GM12801 (cell line): Measurements from ENCODE around the gene IQUB.

Experiments
- TF ChIP-seq, protein P1 (sequence below): IDR thresholded peaks from one replicate; pipeline ENCODE4 v1.5.1; 2011; ENCODE audit warnings: control low read depth; ENCODE audit not compliant: insufficient read length; ENCODE audit errors: extremely low read depth

IQUB gene

DNA sequence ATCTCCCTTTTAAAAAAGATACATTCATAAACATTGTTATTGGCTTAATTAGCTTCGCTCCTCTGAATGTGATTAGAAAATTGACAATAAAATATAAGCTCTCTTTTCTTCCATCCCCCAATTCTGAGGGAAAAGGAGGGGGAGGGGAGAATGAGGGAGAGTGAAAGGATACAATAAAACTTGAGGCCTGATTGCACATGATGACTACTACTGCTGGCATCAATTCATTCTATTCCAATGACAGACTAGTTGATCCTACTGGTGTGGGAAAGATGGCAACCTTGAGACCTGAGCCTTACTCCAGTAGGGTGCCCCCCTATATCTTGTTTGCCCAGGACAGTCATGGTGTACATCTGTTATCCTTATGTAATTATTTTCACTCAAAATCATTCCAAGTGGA lies 4.5 kb upstream of the IQUB start:
- TF ChIP-seq, protein P1, sequence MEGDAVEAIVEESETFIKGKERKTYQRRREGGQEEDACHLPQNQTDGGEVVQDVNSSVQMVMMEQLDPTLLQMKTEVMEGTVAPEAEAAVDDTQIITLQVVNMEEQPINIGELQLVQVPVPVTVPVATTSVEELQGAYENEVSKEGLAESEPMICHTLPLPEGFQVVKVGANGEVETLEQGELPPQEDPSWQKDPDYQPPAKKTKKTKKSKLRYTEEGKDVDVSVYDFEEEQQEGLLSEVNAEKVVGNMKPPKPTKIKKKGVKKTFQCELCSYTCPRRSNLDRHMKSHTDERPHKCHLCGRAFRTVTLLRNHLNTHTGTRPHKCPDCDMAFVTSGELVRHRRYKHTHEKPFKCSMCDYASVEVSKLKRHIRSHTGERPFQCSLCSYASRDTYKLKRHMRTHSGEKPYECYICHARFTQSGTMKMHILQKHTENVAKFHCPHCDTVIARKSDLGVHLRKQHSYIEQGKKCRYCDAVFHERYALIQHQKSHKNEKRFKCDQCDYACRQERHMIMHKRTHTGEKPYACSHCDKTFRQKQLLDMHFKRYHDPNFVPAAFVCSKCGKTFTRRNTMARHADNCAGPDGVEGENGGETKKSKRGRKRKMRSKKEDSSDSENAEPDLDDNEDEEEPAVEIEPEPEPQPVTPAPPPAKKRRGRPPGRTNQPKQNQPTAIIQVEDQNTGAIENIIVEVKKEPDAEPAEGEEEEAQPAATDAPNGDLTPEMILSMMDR, result no peak

DNA sequence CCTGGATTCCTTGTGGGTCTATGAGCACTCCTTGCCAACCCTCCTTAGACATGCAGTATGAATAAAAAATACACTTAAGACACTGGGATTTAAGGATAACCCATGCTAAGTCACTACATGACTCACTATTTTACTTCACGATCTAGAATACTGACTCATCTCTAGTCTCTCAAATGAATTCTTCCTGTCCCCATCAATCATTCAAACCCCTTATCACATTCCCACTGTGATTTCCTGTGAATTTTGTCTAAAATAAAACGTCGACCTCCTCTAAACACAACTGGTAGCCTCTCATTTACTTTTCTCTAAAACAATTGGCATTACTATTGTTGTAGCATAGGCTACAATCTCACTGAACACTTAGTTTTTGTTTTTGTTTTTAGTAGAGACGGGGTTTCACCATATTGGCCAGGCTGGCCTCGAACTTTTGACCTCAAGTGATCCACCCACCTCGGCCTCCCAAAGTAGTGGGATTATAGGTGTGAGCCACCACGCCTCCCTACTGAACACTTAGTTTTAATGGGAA lies 3.9 kb upstream of the IQUB start:
- TF ChIP-seq, protein P1, result no peak

DNA sequence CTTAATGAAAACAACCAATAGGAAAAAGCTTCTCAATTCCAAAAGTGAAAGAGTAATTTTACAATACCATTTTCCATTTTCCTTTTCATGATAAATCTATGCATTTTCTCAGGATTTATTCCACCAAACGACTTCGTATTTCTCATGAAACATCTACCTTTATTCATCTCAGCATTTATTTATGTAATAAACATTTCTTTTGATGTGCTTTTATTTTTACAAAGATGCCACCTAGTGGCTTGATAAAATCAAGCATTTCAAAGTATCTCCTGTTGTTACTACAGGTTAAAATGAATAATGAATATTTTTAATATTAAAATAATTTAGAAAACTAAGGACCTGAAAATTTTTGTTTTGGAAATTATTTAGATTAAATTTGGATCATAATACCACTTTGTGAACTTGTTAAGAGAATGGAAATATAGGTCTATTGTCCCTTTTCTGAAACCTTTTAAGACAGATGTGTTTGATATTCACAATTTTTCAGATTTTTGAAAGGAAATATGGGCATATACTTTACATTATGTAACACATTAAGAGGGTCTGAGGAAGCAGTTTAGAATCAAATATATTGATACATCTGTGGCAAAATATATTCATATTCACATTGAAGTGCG lies 2.7 kb upstream of the IQUB start:
- TF ChIP-seq, protein P1, result no peak

DNA sequence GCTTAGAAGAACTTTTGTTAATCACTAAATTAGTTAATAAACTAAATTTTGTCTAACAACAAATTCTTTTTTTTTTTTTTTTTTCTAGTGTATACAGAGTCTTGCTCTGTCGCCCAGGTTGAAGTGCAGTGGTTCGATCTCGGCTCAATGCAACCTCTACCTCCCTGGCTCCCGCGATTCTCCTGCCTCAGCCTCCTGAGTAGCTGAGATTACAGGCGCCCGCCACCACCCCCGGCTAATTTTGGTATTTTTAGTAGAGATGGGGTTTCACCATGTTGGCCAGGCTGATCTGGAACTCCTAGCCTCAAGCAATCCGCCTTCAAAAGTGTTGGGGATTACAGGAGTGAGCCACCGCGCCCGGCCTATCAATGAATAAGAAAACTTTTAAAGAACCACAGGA lies 1.1 kb upstream of the IQUB start:
- TF ChIP-seq, protein P1, result no peak

DNA sequence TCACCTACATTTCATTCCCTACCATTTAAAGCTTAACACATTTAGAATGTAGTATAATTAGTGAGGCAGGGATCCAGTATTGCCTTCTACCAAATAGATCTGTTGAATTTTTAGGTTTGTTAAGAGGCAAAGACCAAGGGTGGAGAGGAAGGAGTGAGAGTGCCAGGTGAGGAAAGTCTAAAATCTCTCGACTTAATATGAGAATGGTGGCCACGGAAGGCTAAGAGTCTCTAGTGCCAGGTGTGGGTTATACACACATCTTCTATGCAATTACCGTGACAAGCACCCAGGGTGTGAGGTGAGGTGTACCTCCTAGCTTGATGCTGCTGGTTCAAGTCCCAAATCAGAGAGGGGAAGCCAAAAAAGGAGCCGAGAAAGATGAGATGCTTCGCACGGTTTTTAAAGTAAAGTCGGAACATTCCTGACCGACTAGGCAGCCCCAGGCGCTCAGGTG lies 439 bp downstream of the IQUB start:
- TF ChIP-seq, protein P1, result no peak

DNA sequence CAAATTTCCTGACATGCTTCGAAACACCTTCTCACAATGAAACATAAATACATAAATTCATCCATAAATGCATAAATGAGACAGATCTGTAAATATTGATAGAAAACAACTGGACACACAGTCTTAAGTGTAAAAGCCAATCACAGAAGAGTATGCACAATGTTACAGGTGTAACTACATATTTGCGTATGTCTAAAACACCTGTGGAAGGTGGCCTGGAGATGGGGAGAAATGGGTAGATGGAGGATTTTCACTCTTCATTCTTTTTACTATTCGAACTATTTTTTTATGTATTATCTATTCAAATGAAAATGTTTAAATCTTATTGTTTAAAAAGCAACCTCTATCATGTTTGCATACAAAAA lies 860 bp downstream of the IQUB start:
- TF ChIP-seq, protein P1, result no peak

DNA sequence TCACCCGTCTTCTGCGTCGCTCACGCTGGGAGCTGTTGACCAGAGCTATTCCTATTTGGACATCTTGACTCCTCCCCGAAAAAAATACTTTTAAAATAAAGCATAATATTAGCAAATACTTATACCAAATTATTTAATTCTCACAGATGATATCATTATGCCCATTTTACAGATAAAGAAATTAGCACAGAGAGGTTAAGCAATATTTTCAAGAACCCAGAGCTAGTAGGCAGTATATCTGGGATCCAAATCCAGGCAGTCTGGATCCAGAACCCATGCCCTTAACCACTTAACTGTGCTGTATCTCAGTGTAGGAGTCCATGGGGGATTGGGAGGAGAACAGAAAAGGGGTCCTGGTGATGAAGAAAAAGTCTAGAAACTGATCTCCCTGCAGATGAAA lies 6.1 kb downstream of the IQUB start:
- TF ChIP-seq, protein P1, result no peak
